Memory B cell (primary cell): Measurements from ENCODE around the gene HES5.

Experiments used
- ATAC-seq: fragments of 150-1000 bp; cut with Tn5 transposase; 2 replicates; pipeline ENCODE4 v1.10.0; 2021; ENCODE audit warnings: low read depth, mild to moderate bottlenecking, moderate library complexity
- DNase-seq, 2 donors: peaks; one replicate each; pipeline ENCODE4 v3.0.0; 2022; ENCODE audit warnings: low spot score in 2 of 2
- H3K27ac Mint-ChIP-seq: one replicate; pipeline ENCODE4 v1.8.0; 2022; ENCODE audit warnings: mild to moderate bottlenecking, moderate library complexity, mixed read lengths
- H3K27me3 Mint-ChIP-seq: one replicate; pipeline ENCODE4 v1.8.0; 2022; ENCODE audit warnings: mixed read lengths
- H3K36me3 Mint-ChIP-seq: one replicate; pipeline ENCODE4 v1.8.0; 2022; ENCODE audit warnings: mild to moderate bottlenecking, mixed read lengths
- H3K4me1 Mint-ChIP-seq: one replicate; pipeline ENCODE4 v1.8.0; 2022; ENCODE audit warnings: mixed read lengths
- H3K4me3 Mint-ChIP-seq: one replicate; pipeline ENCODE4 v1.8.0; 2022; ENCODE audit warnings: mild to moderate bottlenecking, moderate library complexity, mixed read lengths
- H3K9me3 Mint-ChIP-seq: one replicate; pipeline ENCODE4 v1.8.0; 2022; ENCODE audit warnings: mixed read lengths

The HES5 gene

DNA sequence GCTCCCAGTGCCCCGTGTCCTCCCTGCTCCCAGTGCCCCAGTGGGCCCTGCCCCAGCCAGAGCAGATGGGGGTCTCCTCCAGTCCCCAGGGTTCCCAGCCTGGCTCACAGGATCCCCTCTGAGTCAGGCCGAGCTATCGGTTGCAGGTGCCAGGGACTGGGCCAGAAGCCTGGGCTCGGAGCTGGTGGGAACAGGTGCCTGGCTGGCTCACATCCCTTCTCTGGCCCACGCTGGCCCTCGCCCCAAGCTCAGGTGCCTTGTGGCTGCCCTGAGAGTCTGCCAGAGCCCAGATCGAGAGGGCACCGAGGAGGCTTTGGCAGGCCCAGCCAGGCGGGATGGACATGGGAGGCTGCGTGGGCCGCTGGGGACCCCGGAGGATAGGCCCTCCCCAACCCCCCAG lies 35.0 kb downstream of the HES5 start:
- H3K27me3 Mint-ChIP-seq = no peaks in the 10 kb centered on the region
- H3K36me3 Mint-ChIP-seq = peaks cover 5% of the 10 kb centered on the region
- no peak for ATAC-seq
- no peaks in the 10 kb centered on the region for H3K9me3 Mint-ChIP-seq
- H3K27ac Mint-ChIP-seq = peak overlapping the region; percentile 25
- DNase-seq = no peak
- H3K4me1 Mint-ChIP-seq = peaks cover 32% of the 10 kb centered on the region
- no peak overlapping the region for H3K4me3 Mint-ChIP-seq

- peaks cover 8% of the 10 kb centered on the region for H3K36me3 Mint-ChIP-seq
- peaks cover 32% of the 10 kb centered on the region for H3K4me1 Mint-ChIP-seq
- peak overlapping the region; percentile 25 for H3K27ac Mint-ChIP-seq
- H3K4me3 Mint-ChIP-seq = no peak overlapping the region
- no peaks in the 10 kb centered on the region for H3K27me3 Mint-ChIP-seq
- H3K9me3 Mint-ChIP-seq = no peaks in the 10 kb centered on the region
- DNase-seq (no peak), ATAC-seq (no peak)
These were observed 35.8 kb downstream of the HES5 start for GRCh38 chr1:2494323-2494693.

DNA sequence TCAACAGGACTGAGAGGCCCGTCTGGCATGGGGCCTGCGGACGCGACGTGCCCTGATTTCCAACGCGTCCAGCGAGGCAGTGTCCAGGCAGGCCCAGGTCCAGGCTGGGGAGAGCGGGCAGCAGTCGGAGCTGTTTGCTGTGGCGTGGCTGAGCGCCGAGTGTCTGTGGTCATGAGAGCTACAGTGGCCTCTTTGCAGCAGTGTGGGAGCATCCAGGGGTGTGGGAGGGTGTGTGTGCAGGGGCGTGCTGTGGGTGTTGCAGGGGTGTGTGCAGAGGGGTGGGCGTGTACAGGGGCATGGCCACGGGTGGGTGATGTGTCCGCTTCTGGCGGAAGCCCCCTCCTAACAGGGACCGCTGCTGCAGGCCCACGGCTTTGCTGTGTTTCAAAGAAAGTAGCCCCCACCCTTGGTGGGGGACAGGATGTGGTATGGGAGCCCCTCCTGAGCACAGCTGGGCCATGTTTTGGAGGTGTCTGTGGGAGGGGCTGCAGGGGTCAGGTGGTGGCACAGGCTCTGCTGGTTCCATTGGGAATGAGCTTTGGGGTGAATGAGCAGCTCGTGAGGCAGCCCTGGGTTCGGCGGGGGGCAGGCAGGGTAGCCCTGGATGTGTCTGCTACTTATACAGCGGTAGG lies 36.3 kb downstream of the HES5 start:
- Mint-ChIP-seq H3K4me3 (peak overlapping the region; percentile 9), H3K9me3 (no peaks in the 10 kb centered on the region), H3K27ac (peak overlapping the region; percentile 25), H3K36me3 (peaks cover 13% of the 10 kb centered on the region), H3K4me1 (peaks cover 28% of the 10 kb centered on the region), H3K27me3 (no peaks in the 10 kb centered on the region)
- DNase-seq (no peak), ATAC-seq (peak; percentile 13)

GRCh38 chr1:2493218-2493617 lies 36.8 kb downstream of the HES5 start:
- Mint-ChIP-seq H3K36me3 (peaks cover 16% of the 10 kb centered on the region), H3K4me1 (peaks cover 28% of the 10 kb centered on the region), H3K27ac (no peak overlapping the region), H3K4me3 (no peak overlapping the region), H3K27me3 (no peaks in the 10 kb centered on the region), H3K9me3 (peaks cover 1% of the 10 kb centered on the region)
- ATAC-seq = no peak
- no peak for DNase-seq

DNA sequence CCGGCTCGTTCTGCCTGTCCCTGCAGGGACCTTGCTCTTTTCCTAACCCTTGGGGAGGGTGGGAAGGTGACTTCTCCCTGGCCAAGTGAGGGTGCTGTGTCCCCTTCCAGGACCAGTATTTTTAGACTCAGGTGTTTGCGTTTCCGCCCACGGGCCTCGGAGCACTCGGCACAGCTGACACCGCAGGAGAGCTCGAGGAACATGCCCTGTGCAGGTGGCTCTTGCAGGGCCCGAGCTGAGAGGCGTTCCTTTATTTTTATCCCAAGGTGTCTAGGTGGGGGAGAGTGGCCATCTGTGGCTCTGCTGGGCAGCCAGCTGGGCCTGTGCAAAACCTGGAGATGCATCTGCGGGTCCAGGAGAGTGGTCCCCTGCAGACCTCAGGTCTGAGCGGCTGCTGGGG lies 38.0 kb downstream of the HES5 start:
- ATAC-seq = no peak
- peaks cover 4% of the 10 kb centered on the region for H3K9me3 Mint-ChIP-seq
- peaks cover 25% of the 10 kb centered on the region for H3K36me3 Mint-ChIP-seq
- H3K4me3 Mint-ChIP-seq = no peak overlapping the region
- H3K27ac Mint-ChIP-seq = no peak overlapping the region
- no peak for DNase-seq
- H3K4me1 Mint-ChIP-seq = peaks cover 24% of the 10 kb centered on the region
- no peaks in the 10 kb centered on the region for H3K27me3 Mint-ChIP-seq

DNA sequence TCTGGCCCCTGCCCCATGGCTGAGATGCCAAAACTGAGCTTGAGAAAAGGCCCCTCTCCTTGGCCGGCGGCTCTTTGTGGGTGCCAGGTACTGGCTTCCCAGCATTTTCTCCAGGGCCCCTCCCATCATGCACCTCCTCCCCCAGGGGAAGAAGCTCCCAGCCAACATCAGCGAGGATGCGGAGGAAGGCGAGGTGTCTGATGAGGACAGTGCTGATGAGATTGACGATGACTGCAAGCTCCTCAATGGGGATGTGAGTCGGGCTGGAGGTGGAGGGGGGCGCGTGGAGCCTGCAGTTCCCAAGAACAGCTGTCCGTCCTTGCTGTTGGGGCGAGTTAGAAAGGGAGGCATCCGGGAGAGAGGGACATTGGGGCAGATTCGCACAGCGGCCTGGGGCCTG lies 40.4 kb downstream of the HES5 start:
- DNase-seq = no peak
- no peak overlapping the region for H3K27ac Mint-ChIP-seq
- no peak for ATAC-seq
- H3K36me3 Mint-ChIP-seq = peaks cover 29% of the 10 kb centered on the region
- H3K9me3 Mint-ChIP-seq = peaks cover 4% of the 10 kb centered on the region
- H3K27me3 Mint-ChIP-seq = no peaks in the 10 kb centered on the region
- H3K4me1 Mint-ChIP-seq = peaks cover 15% of the 10 kb centered on the region
- no peak overlapping the region for H3K4me3 Mint-ChIP-seq

- Mint-ChIP-seq H3K4me3 (no peak overlapping the region), H3K27me3 (no peaks in the 10 kb centered on the region), H3K9me3 (peaks cover 4% of the 10 kb centered on the region), H3K36me3 (peaks cover 29% of the 10 kb centered on the region), H3K27ac (no peak overlapping the region), H3K4me1 (peaks cover 14% of the 10 kb centered on the region)
- ATAC-seq (no peak), DNase-seq (no peak)
These were observed 41.4 kb downstream of the HES5 start for GRCh38 chr1:2488688-2489087.

DNA sequence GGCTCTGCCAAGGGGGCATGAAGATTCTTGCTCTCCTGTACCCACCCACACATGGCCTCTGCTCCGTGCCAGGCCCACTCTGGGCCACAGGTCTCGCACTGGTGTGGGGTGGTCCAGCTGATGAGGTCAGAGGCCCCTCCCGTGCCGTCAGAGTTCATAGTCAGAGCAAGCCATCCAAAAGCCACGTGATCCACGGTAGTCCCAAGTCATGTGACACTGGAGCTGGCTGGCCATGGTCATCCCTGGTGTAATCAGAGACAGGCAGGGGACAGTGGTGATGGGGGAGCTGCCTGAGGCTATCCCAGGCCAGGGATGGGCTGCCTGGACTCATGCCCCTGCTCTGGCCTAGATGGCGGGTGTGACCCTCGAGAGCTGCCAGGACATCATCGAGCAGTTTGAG lies 43.5 kb downstream of the HES5 start:
- peaks cover 7% of the 10 kb centered on the region for H3K4me1 Mint-ChIP-seq
- ATAC-seq = no peak
- H3K9me3 Mint-ChIP-seq = peaks cover 4% of the 10 kb centered on the region
- no peak overlapping the region for H3K4me3 Mint-ChIP-seq
- no peak overlapping the region for H3K27ac Mint-ChIP-seq
- no peak for DNase-seq
- peaks cover 29% of the 10 kb centered on the region for H3K36me3 Mint-ChIP-seq
- no peaks in the 10 kb centered on the region for H3K27me3 Mint-ChIP-seq

DNA sequence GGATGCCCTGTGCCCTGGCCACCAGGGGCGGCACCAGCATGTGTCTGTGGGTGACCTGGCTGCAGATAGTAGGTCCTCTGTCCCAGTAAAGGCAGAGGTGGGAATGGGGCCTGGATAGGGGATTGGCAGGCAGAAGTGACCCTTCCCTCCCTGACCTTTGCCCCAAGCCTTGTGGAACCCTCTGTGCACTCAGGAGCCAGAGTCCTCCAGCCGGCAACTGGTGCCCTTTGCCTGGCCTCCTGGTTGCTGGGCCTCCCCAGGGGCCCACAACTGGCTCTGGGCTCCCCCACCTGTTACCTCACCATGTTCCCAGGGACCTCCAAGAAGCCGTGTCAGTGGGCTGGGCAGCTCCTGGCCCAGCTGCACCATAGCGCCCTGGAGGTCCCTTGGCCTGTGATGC lies 44.0 kb downstream of the HES5 start:
- peaks cover 7% of the 10 kb centered on the region for H3K4me1 Mint-ChIP-seq
- H3K36me3 Mint-ChIP-seq = peaks cover 25% of the 10 kb centered on the region
- ATAC-seq = no peak
- no peak overlapping the region for H3K27ac Mint-ChIP-seq
- DNase-seq = no peak
- peaks cover 4% of the 10 kb centered on the region for H3K9me3 Mint-ChIP-seq
- no peaks in the 10 kb centered on the region for H3K27me3 Mint-ChIP-seq
- no peak overlapping the region for H3K4me3 Mint-ChIP-seq

GRCh38 chr1:2483970-2484369 lies 46.1 kb downstream of the HES5 start:
- Mint-ChIP-seq H3K4me3 (no peak overlapping the region), H3K27me3 (no peaks in the 10 kb centered on the region), H3K27ac (no peak overlapping the region), H3K9me3 (peaks cover 4% of the 10 kb centered on the region), H3K4me1 (peaks cover 7% of the 10 kb centered on the region), H3K36me3 (peaks cover 17% of the 10 kb centered on the region)
- DNase-seq (no peak), ATAC-seq (no peak)

GRCh38 chr1:2483026-2483425 lies 47.0 kb downstream of the HES5 start:
- no peak overlapping the region for H3K27ac Mint-ChIP-seq
- DNase-seq (no peak), ATAC-seq (no peak)
- H3K27me3 Mint-ChIP-seq = no peaks in the 10 kb centered on the region
- H3K4me3 Mint-ChIP-seq = no peak overlapping the region
- H3K4me1 Mint-ChIP-seq = peaks cover 7% of the 10 kb centered on the region
- peaks cover 2% of the 10 kb centered on the region for H3K9me3 Mint-ChIP-seq
- H3K36me3 Mint-ChIP-seq = peaks cover 12% of the 10 kb centered on the region

DNA sequence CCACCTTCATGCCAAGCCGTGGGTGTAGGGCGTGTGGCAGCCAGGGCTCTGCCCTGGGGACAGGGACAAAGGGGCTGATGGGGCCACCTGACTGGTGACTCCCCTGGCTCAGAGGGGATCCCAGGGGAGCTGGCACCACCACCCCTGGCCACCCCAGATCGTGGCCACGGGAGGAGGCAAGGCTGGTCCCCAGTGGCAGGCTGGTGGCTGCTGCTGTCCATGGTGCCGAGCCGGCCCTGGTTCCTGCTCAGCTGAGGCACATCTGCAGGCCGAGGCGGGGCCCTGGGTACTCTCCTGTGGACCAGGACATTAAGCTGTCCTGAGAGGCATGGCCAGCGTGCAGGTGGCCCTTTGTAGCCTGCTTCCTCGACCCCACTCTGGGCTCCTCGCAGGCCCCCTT lies 47.5 kb downstream of the HES5 start:
- no peak overlapping the region for H3K27ac Mint-ChIP-seq
- ATAC-seq (no peak), DNase-seq (no peak)
- H3K36me3 Mint-ChIP-seq = peaks cover 8% of the 10 kb centered on the region
- peaks cover 7% of the 10 kb centered on the region for H3K4me1 Mint-ChIP-seq
- H3K27me3 Mint-ChIP-seq = no peaks in the 10 kb centered on the region
- H3K4me3 Mint-ChIP-seq = no peak overlapping the region
- H3K9me3 Mint-ChIP-seq = no peaks in the 10 kb centered on the region

- H3K27ac Mint-ChIP-seq = no peak overlapping the region
These were observed 48.2 kb downstream of the HES5 start for GRCh38 chr1:2481885-2482284.

DNA sequence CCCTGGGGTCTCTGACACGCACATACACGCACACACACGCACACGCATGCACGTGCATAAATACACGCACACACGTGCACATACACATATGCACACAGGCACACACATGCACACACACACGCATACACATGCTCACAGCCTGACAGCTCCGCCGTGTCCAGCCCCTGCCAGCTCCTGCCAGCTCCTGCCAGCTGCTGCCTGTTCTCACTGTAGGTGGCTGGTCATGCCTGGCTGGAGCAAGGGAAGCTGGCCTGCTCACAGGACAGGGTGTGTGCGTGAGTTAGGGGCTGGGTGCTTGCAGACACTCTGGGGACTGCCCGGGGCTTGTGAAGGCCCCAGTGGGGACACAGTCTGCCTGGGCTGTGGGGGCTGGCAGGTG lies 49.1 kb downstream of the HES5 start:
- Mint-ChIP-seq H3K4me3 (no peak overlapping the region), H3K4me1 (peaks cover 7% of the 10 kb centered on the region), H3K27me3 (no peaks in the 10 kb centered on the region), H3K9me3 (no peaks in the 10 kb centered on the region), H3K27ac (no peak overlapping the region), H3K36me3 (no peaks in the 10 kb centered on the region)
- DNase-seq (no peak), ATAC-seq (peak; percentile 34)

More at GRCh38 chr1:2481885-2482284, 48.2 kb downstream of the HES5 start:
- no peaks in the 10 kb centered on the region for H3K9me3 Mint-ChIP-seq
- DNase-seq (no peak), ATAC-seq (peak; percentile 39)
- H3K36me3 Mint-ChIP-seq = peaks cover 2% of the 10 kb centered on the region
- no peaks in the 10 kb centered on the region for H3K27me3 Mint-ChIP-seq
- no peak overlapping the region for H3K4me3 Mint-ChIP-seq
- H3K4me1 Mint-ChIP-seq = peaks cover 7% of the 10 kb centered on the region

GRCh38 chr1:2480236-2480985 lies 49.7 kb downstream of the HES5 start:
- ATAC-seq (peak; percentile 26), DNase-seq (no peak)
- H3K36me3 Mint-ChIP-seq = no peaks in the 10 kb centered on the region
- no peak overlapping the region for H3K4me3 Mint-ChIP-seq
- no peaks in the 10 kb centered on the region for H3K27me3 Mint-ChIP-seq
- peaks cover 7% of the 10 kb centered on the region for H3K4me1 Mint-ChIP-seq
- H3K9me3 Mint-ChIP-seq = no peaks in the 10 kb centered on the region
- H3K27ac Mint-ChIP-seq = no peak overlapping the region
